NCI-H345 treated with DMSO at 0.1 percent for 48 hours (cell line): Measurements from ENCODE around the gene CAPN9.

Experiments
- DNase-seq: peaks from one replicate; lab custom pipeline; 2025; ENCODE audit not compliant: unreplicated experiment; lab: John Stamatoyannopoulos, UW

CAPN9 gene

DNA sequence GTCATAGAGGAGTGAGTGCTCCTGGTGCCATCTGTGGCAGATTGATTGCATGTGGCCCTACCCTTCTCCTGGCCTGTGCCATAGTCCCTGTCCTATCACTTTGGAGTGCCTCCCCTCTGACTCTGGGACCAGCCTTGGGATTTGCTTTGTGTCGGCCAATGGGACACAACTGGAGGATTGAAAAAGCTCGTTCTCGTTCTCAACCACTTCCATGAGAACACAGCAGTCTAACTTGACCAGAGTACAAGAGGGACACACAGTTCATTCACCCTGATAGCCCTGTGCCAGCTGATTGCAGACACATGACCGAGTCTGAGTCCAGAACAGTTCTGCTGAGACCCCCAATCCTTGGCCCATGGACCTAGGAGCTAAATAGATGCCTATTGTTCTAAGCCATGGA is 73.4 kb downstream of the CAPN9 start:
- no peak for DNase-seq

DNA sequence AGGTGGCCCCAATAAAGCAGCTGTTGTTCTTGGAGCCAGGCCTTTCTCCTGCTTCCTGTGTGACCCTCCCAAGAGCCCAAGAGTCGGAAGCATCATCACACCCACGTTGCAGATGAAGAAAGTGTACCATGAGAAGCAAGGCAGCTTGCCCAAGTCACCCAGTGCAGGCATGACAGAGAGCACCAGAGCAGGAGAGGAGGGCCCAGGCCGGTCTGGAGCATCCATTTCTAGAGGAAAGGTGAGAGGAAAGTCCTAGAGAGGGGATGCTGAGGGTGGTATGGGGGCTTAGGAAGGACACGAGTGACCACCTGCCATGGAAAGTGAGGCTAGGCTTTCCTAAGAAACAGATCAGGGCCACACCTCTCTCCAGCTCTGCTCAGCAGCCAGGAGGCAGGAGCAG is 74.2 kb downstream of the CAPN9 start:
- DNase-seq = no peak

DNA sequence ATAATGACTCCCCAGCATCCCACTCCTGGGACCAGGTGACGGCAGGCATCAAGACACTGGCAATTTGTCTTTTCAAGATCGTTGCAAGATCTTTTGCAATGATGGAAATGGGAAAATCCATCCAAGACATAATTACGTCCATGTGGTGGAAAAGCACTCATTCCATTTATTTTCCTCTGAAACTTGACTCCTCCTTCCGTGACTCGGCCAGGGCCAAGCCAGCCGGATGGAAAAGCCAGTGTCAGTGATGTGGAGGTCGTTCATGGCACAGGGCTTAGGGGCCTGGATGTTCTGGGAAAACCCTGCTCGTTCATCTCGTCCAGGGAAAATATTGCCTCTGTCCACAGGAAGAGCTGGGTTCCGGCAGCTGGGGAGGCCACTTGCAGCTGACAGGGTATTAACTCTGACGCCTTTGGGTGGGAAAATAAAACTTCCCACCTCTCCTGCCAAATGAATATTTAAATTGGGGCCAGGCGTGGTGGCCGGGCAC is 74.9 kb downstream of the CAPN9 start:
- no peak for DNase-seq

- no peak for DNase-seq
These were observed 76.2 kb downstream of the CAPN9 start for GRCh38 chr1:230823426-230823825.

- no peak for DNase-seq
These were observed 76.8 kb downstream of the CAPN9 start for GRCh38 chr1:230823931-230824381.

GRCh38 chr1:230824551-230824918 is 77.3 kb downstream of the CAPN9 start:
- DNase-seq = no peak

- no peak for DNase-seq
These were observed 77.9 kb downstream of the CAPN9 start for GRCh38 chr1:230824919-230825721.

GRCh38 chr1:230825761-230826160 is 78.6 kb downstream of the CAPN9 start:
- DNase-seq = no peak

DNA sequence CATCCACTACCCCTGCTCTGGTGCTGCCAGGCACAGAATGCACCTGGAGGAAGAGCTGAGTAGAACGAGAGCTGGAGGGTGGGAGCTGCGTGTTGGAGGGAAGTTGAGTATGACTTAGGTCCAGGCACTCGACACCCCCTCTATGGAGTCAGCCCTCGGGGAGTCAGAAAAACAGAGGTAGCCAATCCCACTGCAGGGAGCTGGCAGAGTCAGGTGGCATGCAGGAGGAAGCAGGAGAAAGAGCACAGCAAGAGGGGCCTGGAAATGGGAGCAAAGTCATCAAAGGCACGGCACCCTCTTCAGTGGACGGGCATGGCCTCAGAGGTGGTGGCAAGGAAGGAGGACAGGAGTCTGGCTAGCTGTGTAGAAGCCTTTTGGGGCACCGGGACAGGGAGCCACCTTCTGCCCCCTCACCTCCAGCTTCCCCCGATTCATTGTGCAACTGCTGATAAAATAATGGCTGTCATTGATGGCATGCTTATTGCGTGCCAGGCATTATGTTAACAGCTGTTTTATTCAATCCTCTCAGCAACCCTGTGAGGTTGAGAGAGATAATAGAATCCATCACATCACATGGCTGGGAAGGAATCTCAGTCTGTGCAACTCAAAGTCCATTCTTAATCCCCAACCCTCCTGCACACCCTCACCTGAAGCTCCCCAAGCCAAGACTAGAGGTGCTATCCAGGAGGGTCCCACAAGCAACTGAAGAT is 79.1 kb downstream of the CAPN9 start:
- no peak for DNase-seq

GRCh38 chr1:230827081-230827681 is 80.0 kb downstream of the CAPN9 start:
- no peak for DNase-seq

- no peak for DNase-seq
These were observed 80.6 kb downstream of the CAPN9 start for GRCh38 chr1:230827801-230828200.

DNA sequence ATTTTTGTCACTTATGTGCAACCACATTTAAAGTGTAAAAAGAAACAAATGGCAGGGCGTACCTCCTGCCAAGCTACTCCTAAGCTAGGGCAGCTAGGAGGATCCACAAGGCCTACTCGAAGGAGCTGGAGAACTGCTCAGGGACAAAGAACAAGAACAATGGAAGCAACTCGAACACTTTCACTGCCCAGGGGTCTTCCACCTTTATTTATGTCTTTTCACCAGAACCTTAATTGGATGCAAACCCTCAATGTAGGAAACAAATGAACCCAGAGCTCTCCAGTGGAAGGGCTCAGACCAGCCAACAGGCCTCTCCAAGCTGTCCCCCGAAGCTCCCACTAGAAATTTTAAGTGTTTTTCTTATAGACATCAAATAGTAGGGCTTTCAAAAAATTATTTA is 81.2 kb downstream of the CAPN9 start:
- no peak for DNase-seq

- no peak for DNase-seq
These were observed 84.6 kb downstream of the CAPN9 start for GRCh38 chr1:230831771-230832170.

GRCh38 chr1:230832476-230832875 is 85.3 kb downstream of the CAPN9 start:
- DNase-seq = no peak

- no peak for DNase-seq
These were observed 86.3 kb downstream of the CAPN9 start for GRCh38 chr1:230833511-230833910.

GRCh38 chr1:230834292-230834691 is 87.1 kb downstream of the CAPN9 start:
- no peak for DNase-seq

DNA sequence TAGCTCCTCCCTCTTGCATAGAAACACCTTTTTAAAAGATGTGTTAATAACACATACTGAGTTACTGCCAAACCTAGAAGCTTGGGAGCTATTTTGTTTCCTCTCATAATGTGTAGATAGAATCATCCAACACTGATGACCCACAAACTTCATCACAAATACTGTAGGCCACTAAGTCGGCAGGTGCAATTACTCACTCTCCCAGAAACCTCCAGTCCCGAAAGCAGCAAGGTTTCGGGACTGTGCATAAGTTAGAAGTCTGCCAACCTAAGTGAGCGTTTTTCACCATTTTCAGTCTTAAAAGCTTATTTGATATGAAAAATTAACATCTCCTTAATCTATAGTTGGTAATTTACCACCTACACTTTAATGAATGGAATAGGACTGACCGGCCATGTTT is 89.2 kb downstream of the CAPN9 start:
- DNase-seq = no peak

- no peak for DNase-seq
These were observed 89.6 kb downstream of the CAPN9 start for GRCh38 chr1:230836793-230837192.

- no peak for DNase-seq
These were observed 92.0 kb downstream of the CAPN9 start for GRCh38 chr1:230839173-230839572.

DNA sequence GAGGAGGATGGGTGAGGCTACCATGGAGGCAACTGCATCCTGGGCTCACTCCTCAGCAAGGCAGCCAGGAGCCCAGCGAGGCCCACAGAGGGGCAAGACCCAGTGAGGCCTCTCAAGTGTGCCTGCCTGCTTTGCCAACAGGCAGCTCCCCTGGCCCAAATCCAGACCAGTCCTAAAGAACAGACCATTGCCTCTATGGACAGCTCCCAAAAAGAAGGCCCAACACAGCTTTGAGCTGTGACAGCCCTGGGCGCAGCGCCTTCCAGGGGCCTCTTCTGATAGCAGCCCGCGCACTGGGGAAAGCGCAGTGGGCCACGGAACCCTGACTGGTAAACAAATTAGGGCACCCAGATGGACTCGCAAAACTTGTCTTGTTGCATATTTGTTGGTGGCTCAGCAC is 95.6 kb downstream of the CAPN9 start:
- no peak for DNase-seq

DNA sequence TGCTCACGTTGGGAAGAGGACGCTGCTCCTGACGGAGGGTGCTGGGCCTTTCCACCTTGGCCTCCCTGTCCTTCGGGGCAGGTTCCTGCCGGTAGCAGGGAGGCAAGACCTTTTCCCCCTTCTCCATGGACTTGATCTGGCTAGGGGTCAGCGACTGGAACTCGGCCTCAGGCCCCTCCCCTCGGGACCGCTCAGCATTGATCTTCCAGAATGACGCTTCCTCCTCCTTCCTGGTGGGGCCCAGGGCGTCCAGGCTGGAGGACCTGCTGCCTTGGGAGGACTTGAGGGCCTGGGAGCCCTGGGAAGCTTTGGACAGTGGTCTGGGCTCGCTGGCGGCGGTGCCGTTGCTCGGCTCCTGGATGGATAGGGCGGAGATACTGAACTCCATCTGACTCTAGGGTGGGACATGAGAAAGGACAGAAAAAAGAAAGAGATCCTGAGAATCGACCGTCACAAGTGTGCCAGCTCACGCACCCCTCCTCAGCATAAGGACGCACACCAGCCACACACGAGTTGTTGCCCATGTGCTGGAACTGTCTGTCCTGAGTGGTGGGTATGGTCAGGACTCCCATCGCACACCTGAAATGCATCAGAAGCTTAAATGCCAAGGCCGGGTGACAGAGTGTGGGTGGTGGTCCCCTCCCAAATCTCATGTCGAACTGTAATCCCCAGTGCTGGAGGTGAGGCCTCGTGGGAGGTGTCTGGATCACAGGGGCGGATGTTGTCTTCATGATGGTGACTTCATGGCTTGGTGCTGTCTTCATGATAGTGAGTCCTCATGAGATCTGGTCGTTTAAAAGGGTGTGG is 96.5 kb downstream of the CAPN9 start:
- DNase-seq = no peak
